Chondrocyte (in vitro differentiated cells): ENCODE data around the gene COPS4. TPM values are rescaled to one million over a fixed set of nuclear protein-coding genes. Genes with fewer than 3 reads are reported as not detected.

Experiments used
- DNase-seq: peaks from one replicate; pipeline ENCODE4 v3.0.0; 2021; ENCODE audit warnings: mixed read lengths, low spot score
- H3K27ac Mint-ChIP-seq: one replicate; pipeline ENCODE4 v1.8.0; 2021; ENCODE audit warnings: mild to moderate bottlenecking, moderate library complexity, mixed read lengths; ENCODE audit not compliant: unreplicated experiment
- H3K27me3 Mint-ChIP-seq: 2 replicates; pipeline ENCODE4 v1.8.0; 2021; ENCODE audit warnings: low read depth, mixed read lengths
- H3K36me3 Mint-ChIP-seq: 2 replicates; pipeline ENCODE4 v1.8.0; 2021; ENCODE audit warnings: low read depth, mixed read lengths
- H3K4me1 Mint-ChIP-seq: 2 replicates; pipeline ENCODE4 v1.8.0; 2021; ENCODE audit warnings: low read depth, mild to moderate bottlenecking, mixed read lengths
- H3K4me3 Mint-ChIP-seq: one replicate; pipeline ENCODE4 v1.8.0; 2021; ENCODE audit warnings: mild to moderate bottlenecking, moderate library complexity, mixed read lengths; ENCODE audit not compliant: unreplicated experiment
- H3K9me3 Mint-ChIP-seq: 2 replicates; pipeline ENCODE4 v1.8.0; 2021; ENCODE audit warnings: low read depth, mixed read lengths
- total RNA-seq: library from RNA; stranded (reverse); gene quantifications from 3 replicates; pipeline ENCODE4 v1.2.1, GENCODE V29; 2021
- TF ChIP-seq, protein P1 (sequence below): fragments of 200-600 bp; sonication (generic); IDR thresholded peaks from 2 replicates; pipeline ENCODE4 v1.5.0; 2021; ENCODE audit warnings: antibody characterized with exemption, mild to moderate bottlenecking, moderate library complexity

COPS4 gene
- total RNA-seq, 1 donor from 2014 or later, result 31.8 TPM

- Mint-ChIP-seq H3K27me3 (peaks cover 9% of the 10 kb centered on the region), H3K27ac (no peak overlapping the region), H3K4me3 (no peak overlapping the region), H3K4me1 (no peaks in the 10 kb centered on the region), H3K36me3 (no peaks in the 10 kb centered on the region), H3K9me3 (no peaks in the 10 kb centered on the region)
- TF ChIP-seq, protein P1, sequence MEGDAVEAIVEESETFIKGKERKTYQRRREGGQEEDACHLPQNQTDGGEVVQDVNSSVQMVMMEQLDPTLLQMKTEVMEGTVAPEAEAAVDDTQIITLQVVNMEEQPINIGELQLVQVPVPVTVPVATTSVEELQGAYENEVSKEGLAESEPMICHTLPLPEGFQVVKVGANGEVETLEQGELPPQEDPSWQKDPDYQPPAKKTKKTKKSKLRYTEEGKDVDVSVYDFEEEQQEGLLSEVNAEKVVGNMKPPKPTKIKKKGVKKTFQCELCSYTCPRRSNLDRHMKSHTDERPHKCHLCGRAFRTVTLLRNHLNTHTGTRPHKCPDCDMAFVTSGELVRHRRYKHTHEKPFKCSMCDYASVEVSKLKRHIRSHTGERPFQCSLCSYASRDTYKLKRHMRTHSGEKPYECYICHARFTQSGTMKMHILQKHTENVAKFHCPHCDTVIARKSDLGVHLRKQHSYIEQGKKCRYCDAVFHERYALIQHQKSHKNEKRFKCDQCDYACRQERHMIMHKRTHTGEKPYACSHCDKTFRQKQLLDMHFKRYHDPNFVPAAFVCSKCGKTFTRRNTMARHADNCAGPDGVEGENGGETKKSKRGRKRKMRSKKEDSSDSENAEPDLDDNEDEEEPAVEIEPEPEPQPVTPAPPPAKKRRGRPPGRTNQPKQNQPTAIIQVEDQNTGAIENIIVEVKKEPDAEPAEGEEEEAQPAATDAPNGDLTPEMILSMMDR, result no peak
- no peak for DNase-seq
These were observed 58.2 kb downstream of the COPS4 start for GRCh38 chr4:83093060-83093640.

DNA sequence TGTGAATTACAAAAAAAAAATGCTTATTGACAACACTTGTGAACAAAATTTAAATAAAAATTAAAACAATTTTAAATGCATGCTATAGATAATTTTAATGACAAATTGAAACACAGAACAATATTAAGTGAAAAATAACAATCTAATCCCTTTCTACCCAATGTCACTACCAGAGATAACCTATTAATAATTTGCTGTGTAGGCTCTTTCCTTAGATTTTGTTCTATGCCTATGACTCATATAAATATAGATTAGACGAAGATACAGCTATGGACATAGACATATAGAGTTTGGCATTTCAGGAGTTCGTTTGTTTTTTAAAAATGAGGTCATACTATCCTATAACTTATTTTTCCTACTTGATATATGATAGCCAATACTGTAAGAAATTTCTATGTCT, 61.4 kb downstream of the COPS4 start:
- TF ChIP-seq, protein P1, result no peak
- H3K27ac Mint-ChIP-seq, result no peak overlapping the region

GRCh38 chr4:83104991-83105390, 70.0 kb downstream of the COPS4 start:
- TF ChIP-seq, protein P1, result no peak

More for the DNA sequence above, 61.4 kb downstream of the COPS4 start:
- H3K27me3 Mint-ChIP-seq, result peaks cover 3% of the 10 kb centered on the region
- no peaks in the 10 kb centered on the region for H3K4me1 Mint-ChIP-seq
- H3K36me3 Mint-ChIP-seq, result no peaks in the 10 kb centered on the region
- H3K4me3 Mint-ChIP-seq, result no peak overlapping the region
- H3K9me3 Mint-ChIP-seq, result no peaks in the 10 kb centered on the region
- no peak for DNase-seq

GRCh38 chr4:83107631-83108030, 72.6 kb downstream of the COPS4 start:
- Mint-ChIP-seq H3K27ac (no peak overlapping the region), H3K9me3 (no peaks in the 10 kb centered on the region), H3K27me3 (no peaks in the 10 kb centered on the region), H3K4me1 (peaks cover 9% of the 10 kb centered on the region), H3K36me3 (no peaks in the 10 kb centered on the region), H3K4me3 (no peak overlapping the region)
- TF ChIP-seq, protein P1, result no peak
- no peak for DNase-seq

More at GRCh38 chr4:83104991-83105390, 70.0 kb downstream of the COPS4 start:
- Mint-ChIP-seq H3K27me3 (no peaks in the 10 kb centered on the region), H3K9me3 (no peaks in the 10 kb centered on the region), H3K27ac (no peak overlapping the region), H3K4me3 (no peak overlapping the region), H3K36me3 (no peaks in the 10 kb centered on the region), H3K4me1 (peaks cover 4% of the 10 kb centered on the region)
- DNase-seq, result no peak

DNA sequence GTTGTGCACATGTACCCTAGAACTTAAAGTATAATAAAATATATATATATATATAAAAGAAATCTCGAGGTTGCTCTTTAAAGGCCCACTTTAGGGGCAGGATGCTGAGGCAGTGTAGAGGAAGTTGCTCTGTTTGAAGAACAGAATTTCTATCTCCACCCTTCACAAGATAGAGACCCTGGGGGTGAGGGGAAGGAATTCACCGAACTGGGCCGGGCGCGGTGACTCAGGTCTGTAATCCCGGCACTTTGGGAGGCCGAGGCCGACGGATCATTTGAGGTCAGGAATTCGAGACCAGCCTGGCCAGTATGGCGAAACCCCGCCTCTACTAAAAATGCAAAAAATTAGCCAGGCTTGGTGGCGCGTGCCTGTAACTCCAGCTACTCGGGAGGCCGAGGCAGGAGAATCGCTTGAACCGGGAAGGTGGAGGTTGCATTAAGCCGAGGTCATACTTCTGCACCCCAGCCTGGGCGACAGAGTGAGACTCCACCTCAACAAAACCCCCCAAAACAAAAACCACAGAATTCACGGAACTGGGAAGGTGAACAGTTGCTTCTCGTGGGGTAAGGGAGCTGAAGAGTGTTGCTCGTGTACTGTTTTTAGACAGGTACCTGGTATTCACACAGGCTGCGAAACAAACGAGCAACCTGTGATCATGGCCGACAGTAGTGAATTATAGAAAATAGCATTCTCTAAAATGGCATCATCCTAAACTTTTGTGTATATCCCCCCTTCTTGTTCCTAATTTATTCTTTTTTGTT, 73.3 kb downstream of the COPS4 start:
- Mint-ChIP-seq H3K4me1 (peaks cover 9% of the 10 kb centered on the region), H3K27ac (no peak overlapping the region), H3K4me3 (no peak overlapping the region), H3K36me3 (no peaks in the 10 kb centered on the region), H3K27me3 (no peaks in the 10 kb centered on the region), H3K9me3 (no peaks in the 10 kb centered on the region)
- DNase-seq, result no peak
- TF ChIP-seq, protein P1, result no peak
